Measurements from ENCODE around the gene WDR46.
"Not testable (repeated sequence)": the region's sequence is repeated elsewhere in the genome, so short reads cannot be mapped to it uniquely, and the experiment has no call there.

The WDR46 gene

DNA sequence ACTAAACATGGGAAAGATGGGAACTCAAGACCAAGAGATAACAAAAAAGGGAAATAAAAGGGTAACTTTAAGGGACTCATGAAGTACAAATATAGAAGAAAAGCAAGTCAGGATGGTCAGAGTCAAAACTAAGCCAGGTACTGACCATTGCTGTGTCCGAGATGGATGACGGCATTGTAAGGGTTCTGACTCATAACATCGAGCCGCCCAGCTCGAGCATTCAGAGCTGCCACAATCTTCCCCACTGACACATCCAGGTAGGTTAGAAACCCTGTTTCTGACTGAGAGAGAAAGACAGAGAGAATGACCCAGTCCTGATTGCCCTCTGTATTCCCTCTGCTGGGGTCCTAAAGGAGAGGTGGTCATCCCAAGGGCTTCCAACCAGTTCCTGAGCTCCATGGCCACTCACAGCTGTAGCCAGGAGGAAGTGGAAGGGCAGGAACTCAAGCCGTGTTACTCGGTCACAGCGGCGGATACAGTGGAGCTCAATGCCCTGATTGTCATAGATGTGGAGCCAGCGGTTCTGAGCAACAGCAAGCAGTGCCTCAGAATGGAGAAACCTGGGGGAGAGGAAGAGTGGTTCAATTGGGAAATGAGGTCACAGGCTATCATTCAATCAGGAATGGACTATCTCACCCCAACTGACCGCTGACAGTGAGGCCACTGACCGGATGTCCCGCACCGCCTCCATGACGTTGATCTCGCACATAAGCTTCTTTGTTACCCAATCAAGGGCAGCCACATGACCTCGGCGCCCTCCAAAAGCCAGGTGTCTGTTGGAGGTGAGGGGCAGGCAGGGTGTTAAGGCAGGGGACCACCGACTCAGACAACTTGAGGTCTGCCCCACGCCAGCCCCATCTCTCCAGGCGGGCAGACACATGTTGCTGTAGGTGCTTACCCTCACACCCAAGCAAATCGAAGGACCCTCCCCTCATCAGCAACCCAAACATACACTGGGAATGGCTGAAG is 1.8 kb downstream of the WDR46 start:
- Mint-ChIP-seq H3K4me3 (peak overlapping the region; percentile 98), H3K36me3 (ENCODE audit: low read depth) (peaks cover 95% of the 10 kb centered on the region), H3K9me3 (no peaks in the 10 kb centered on the region), H3K27me3 (no peaks in the 10 kb centered on the region), H3K4me1 (ENCODE audit: low read depth) (peaks cover 42% of the 10 kb centered on the region), H3K27ac (peak overlapping the region; percentile 98)
- DNase-seq: no peak

DNA sequence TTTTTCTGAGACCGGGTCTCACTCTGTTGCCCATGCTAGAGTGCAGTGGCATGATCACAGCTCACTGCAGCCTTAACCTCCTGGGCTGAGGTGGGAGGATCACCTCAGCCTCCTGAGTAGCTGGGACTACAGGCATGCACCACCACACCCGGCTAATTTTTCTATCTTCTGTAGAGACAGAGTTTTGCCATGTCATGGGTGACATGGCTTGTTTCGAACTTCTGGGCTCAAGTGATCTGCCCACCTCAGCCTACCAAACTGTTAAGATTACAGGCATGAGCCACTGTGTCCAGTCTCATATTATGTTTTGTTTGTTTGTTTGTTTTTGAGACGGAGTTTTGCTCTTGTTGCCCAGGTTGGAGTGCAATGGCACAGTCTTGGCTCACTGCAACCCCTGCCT is 3.8 kb downstream of the WDR46 start:
- DNase-seq: not testable (repeated sequence)

DNA sequence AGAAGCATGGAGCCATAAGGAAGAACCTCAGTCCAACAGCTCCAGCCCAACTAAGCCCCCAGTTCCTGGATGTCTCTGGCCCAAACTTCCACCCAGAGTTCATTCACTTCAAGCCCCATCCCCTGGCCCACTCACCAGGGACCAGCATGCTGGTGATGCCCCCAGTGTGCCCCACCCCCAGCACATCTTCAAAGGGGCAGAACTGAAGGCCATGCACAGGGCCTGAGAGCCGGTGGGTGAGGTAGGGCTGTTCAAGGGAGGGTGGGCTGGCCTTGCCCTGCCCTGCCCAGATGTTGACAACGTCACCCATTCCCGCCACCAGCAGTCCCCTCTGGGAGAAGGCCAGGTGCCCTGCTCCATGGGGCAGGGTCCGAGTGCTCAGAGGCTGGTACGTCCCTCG is 8.5 kb downstream of the WDR46 start:
- Mint-ChIP-seq H3K4me3 (no peak overlapping the region), H3K27ac (peak overlapping the region; percentile 93), H3K27me3 (no peaks in the 10 kb centered on the region), H3K9me3 (no peaks in the 10 kb centered on the region), H3K36me3 (ENCODE audit: low read depth) (peaks cover 92% of the 10 kb centered on the region), H3K4me1 (ENCODE audit: low read depth) (peaks cover 39% of the 10 kb centered on the region)
- no peak for DNase-seq

More for the DNA sequence above, 3.8 kb downstream of the WDR46 start:
- Mint-ChIP-seq H3K27ac (peak overlapping the region; percentile 29), H3K4me1 (ENCODE audit: low read depth) (peaks cover 40% of the 10 kb centered on the region), H3K36me3 (ENCODE audit: low read depth) (peaks cover 95% of the 10 kb centered on the region)
- H3K27me3 Mint-ChIP-seq, H3K9me3 Mint-ChIP-seq, H3K4me3 Mint-ChIP-seq: not testable (repeated sequence)

GRCh38 chr6:33279971-33280511 is 9.0 kb downstream of the WDR46 start:
- Mint-ChIP-seq H3K27ac (peak overlapping the region; percentile 93), H3K4me3 (no peak overlapping the region), H3K4me1 (ENCODE audit: low read depth) (peaks cover 44% of the 10 kb centered on the region), H3K9me3 (no peaks in the 10 kb centered on the region), H3K27me3 (no peaks in the 10 kb centered on the region), H3K36me3 (ENCODE audit: low read depth) (peaks cover 93% of the 10 kb centered on the region)
- DNase-seq: no peak

DNA sequence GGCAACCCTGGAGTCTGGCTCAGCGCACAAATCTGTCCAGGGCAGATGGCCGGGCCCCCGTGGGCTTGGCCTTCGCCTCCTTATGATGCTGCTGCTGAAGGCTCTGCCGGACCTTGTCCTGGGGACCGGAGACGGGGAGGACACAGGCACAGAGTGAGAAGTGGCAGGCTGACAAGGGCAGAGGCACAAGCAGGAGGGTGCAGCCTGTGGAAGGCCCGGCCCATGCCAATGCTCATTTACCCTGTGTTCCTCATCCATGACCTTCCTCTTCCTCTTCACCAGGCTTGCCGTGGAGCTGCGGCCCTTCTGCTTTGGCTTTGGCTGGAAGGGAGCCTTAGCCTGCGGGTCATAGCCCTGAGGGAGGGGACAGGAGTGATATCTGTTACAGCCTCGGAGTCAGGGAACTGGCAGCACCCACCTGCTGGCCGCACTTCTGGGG is 9.8 kb downstream of the WDR46 start:
- no peak for DNase-seq
- H3K36me3 Mint-ChIP-seq (ENCODE audit: low read depth): peaks cover 93% of the 10 kb centered on the region
- peak overlapping the region; percentile 93 for H3K27ac Mint-ChIP-seq
- H3K4me3 Mint-ChIP-seq: no peak overlapping the region
- H3K27me3 Mint-ChIP-seq: no peaks in the 10 kb centered on the region
- peaks cover 51% of the 10 kb centered on the region for H3K4me1 Mint-ChIP-seq (ENCODE audit: low read depth)
- no peaks in the 10 kb centered on the region for H3K9me3 Mint-ChIP-seq

DNA sequence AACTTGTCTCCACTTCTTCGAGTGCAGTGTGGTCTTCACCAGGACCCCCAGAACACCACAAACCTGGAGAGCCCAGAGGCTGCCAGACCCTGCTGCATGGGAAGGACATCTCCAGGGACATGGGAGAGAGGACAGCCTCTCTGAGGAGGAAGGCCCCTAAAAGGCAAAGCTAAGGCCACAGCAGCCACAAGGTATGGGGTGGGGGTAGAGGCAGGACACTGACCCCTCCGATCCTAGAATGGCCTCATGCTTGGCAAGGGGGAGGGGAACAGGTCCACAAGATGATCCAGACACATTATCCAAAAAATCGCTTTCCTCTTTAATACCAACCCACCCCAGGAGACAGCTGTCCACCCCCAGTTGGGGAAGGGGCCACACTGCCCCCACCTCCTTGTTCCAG is 10.2 kb downstream of the WDR46 start:
- no peaks in the 10 kb centered on the region for H3K27me3 Mint-ChIP-seq
- H3K4me3 Mint-ChIP-seq: peak overlapping the region; percentile 78
- no peak for DNase-seq
- peaks cover 51% of the 10 kb centered on the region for H3K4me1 Mint-ChIP-seq (ENCODE audit: low read depth)
- H3K36me3 Mint-ChIP-seq (ENCODE audit: low read depth): peaks cover 93% of the 10 kb centered on the region
- H3K9me3 Mint-ChIP-seq: no peaks in the 10 kb centered on the region
- H3K27ac Mint-ChIP-seq: peak overlapping the region; percentile 93

DNA sequence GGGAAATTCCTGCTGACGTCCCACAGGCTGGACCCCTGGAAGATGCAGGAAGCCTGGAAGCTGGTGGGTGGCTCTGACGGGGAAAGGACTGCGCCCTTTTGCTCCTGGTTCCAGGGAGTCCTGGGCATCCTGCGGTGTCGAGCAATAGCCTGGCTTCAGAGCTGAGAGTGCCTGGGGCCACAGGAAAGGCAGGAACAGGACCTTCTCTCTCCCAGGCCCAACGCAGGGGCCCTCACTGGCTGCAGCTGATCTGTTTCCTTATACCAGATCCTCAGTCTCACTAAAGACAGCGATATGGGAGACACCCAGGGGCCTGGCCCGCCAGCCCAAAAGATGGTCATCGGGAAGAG is 10.7 kb downstream of the WDR46 start:
- Mint-ChIP-seq H3K27me3 (no peaks in the 10 kb centered on the region), H3K36me3 (ENCODE audit: low read depth) (peaks cover 93% of the 10 kb centered on the region), H3K9me3 (no peaks in the 10 kb centered on the region), H3K4me1 (ENCODE audit: low read depth) (peaks cover 51% of the 10 kb centered on the region), H3K27ac (peak overlapping the region; percentile 93), H3K4me3 (peak overlapping the region; percentile 78)
- DNase-seq: no peak

GRCh38 chr6:33277663-33278391 is 11.2 kb downstream of the WDR46 start:
- Mint-ChIP-seq H3K27ac (peak overlapping the region; percentile 93), H3K4me3 (peak overlapping the region; percentile 78), H3K4me1 (ENCODE audit: low read depth) (peaks cover 51% of the 10 kb centered on the region), H3K27me3 (no peaks in the 10 kb centered on the region), H3K36me3 (ENCODE audit: low read depth) (peaks cover 93% of the 10 kb centered on the region), H3K9me3 (no peaks in the 10 kb centered on the region)
- no peak for DNase-seq

DNA sequence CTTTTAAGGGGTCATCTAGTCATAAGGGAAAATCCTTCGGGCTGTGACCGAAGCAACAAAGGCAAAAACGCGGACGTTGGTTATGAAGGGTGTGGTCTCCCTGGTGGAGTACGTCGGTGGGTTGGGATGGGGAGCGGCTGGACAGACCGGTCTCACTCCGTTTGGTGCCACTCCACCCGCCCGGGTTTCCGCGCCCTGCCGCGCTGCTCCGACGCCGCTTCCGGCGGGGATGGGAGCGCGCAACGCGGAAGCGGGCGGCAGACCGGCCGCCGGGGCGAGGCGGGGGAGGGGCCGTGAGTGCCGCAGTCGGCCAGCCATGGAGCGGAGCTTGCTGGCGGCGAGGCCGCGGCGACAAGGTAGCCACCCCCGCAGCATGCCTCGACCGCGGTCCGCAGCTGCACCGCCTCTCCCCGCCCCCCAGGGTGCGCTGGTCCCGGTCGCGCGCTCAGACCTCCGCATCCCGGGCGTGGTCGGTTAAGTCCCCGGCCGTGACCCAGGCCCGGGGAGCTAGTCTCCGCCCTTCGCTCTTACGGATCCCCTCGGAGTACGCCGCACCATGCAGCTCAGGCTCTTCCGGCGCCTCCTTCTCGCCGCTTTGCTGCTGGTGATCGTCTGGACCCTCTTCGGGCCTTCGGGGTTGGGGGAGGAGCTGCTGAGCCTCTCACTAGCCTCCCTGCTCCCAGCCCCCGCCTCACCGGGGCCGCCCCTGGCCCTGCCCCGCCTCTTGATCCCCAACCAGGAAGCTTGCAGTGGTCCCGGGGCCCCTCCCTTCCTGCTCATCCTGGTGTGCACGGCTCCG is 12.0 kb downstream of the WDR46 start, which contains the start of gene B3GALT4:
Gene B3GALT4 (plus strand): TSS at position 260 of the 799 bp plus-strand sequence. CDS start 297 bp downstream, at position 557.
- Mint-ChIP-seq H3K4me1 (ENCODE audit: low read depth) (peaks cover 51% of the 10 kb centered on the region), H3K27me3 (no peaks in the 10 kb centered on the region)
- DNase-seq: peak; percentile 89

DNA sequence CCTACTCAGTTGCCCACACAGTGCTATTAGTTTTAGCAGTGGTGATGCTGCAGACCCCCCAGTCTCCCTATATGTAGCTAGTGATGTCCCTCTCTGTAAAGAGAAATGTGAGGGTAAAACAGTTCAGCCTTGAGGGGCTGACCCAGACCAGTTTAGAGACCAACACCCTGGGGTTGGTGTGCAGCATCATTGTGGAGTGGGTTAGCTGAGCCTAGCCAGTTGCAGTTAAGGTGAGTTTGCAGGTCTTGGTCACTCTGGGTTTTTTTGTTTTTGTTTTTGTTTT is 12.5 kb downstream of the WDR46 start:
- no peaks in the 10 kb centered on the region for H3K27me3 Mint-ChIP-seq
- peaks cover 94% of the 10 kb centered on the region for H3K36me3 Mint-ChIP-seq (ENCODE audit: low read depth)
- H3K27ac Mint-ChIP-seq: peak overlapping the region; percentile 100
- H3K9me3 Mint-ChIP-seq: no peaks in the 10 kb centered on the region
- H3K4me1 Mint-ChIP-seq (ENCODE audit: low read depth): peaks cover 51% of the 10 kb centered on the region
- DNase-seq: no peak
- peak overlapping the region; percentile 98 for H3K4me3 Mint-ChIP-seq

More for the DNA sequence above, 12.0 kb downstream of the WDR46 start, which contains the start of gene B3GALT4:
- Mint-ChIP-seq H3K9me3 (no peaks in the 10 kb centered on the region), H3K36me3 (ENCODE audit: low read depth) (peaks cover 94% of the 10 kb centered on the region), H3K4me3 (peak within 1 kb of the TSS; percentile 98), H3K27ac (peak within 1 kb of the TSS; percentile 100)

GRCh38 chr6:33275795-33276580 is 13.1 kb downstream of the WDR46 start:
- peaks cover 94% of the 10 kb centered on the region for H3K36me3 Mint-ChIP-seq (ENCODE audit: low read depth)

GRCh38 chr6:33273924-33274902 is 14.8 kb downstream of the WDR46 start:
- peak overlapping the region; percentile 100 for H3K27ac Mint-ChIP-seq
- peaks cover 86% of the 10 kb centered on the region for H3K36me3 Mint-ChIP-seq (ENCODE audit: low read depth)
- H3K27me3 Mint-ChIP-seq: no peaks in the 10 kb centered on the region
- H3K4me1 Mint-ChIP-seq (ENCODE audit: low read depth): peaks cover 50% of the 10 kb centered on the region
- H3K9me3 Mint-ChIP-seq: no peaks in the 10 kb centered on the region
- peak; percentile 47 for DNase-seq
- H3K4me3 Mint-ChIP-seq: peak overlapping the region; percentile 98

More at GRCh38 chr6:33275795-33276580, 13.1 kb downstream of the WDR46 start:
- not testable (repeated sequence) for H3K9me3 Mint-ChIP-seq, H3K27me3 Mint-ChIP-seq, DNase-seq
- H3K4me1 Mint-ChIP-seq (ENCODE audit: low read depth): peaks cover 46% of the 10 kb centered on the region
- H3K4me3 Mint-ChIP-seq: peak overlapping the region; percentile 98
- H3K27ac Mint-ChIP-seq: peak overlapping the region; percentile 100
